HG03025 (cell line): ENCODE results near the gene COPS7A.

ENCODE experiments used
- ATAC-seq: cut with Tn5 transposase; IDR thresholded peaks from one replicate; pipeline ENCODE4 v1.9.1; 2021; ENCODE audit warnings: mild to moderate bottlenecking, moderate library complexity; ENCODE audit not compliant: unreplicated experiment, low FRiP score

COPS7A gene

GRCh38 chr12:6747216-6747615, 23.4 kb downstream of the COPS7A start:
- ATAC-seq = no peak

GRCh38 chr12:6748761-6749160, 24.9 kb downstream of the COPS7A start:
- ATAC-seq = no peak

GRCh38 chr12:6750506-6750905, 26.7 kb downstream of the COPS7A start:
- ATAC-seq = no peak

GRCh38 chr12:6751767-6752166, 27.9 kb downstream of the COPS7A start:
- no peak for ATAC-seq

GRCh38 chr12:6752167-6752920, 28.5 kb downstream of the COPS7A start:
- no peak for ATAC-seq

- peak; percentile 81 for ATAC-seq
Observed at GRCh38 chr12:6752921-6753771, 29.3 kb downstream of the COPS7A start, which contains the start of gene MLF2. Gene MLF2 (minus strand): TSS chr12:6753141. CDS start chr12:6752334, 807 bp downstream.

GRCh38 chr12:6753772-6754356, 30.0 kb downstream of the COPS7A start:
- no peak for ATAC-seq

GRCh38 chr12:6754411-6754810, 30.6 kb downstream of the COPS7A start:
- ATAC-seq = no peak

- no peak for ATAC-seq
Observed at GRCh38 chr12:6757028-6757690, 33.3 kb downstream of the COPS7A start.

- ATAC-seq = no peak
Observed at GRCh38 chr12:6758506-6759095, 34.8 kb downstream of the COPS7A start.

- no peak for ATAC-seq
Observed at GRCh38 chr12:6759741-6760140, 35.9 kb downstream of the COPS7A start.

GRCh38 chr12:6763380-6763779, 39.5 kb downstream of the COPS7A start:
- no peak for ATAC-seq

- peak; percentile 69 for ATAC-seq
Observed at GRCh38 chr12:6764011-6764828, 40.4 kb downstream of the COPS7A start.

GRCh38 chr12:6765048-6765633, 41.3 kb downstream of the COPS7A start:
- no peak for ATAC-seq

- ATAC-seq = peak; percentile 25
Observed at GRCh38 chr12:6765634-6766581, 42.1 kb downstream of the COPS7A start, which contains the start of gene PTMS. Gene PTMS (plus strand): TSS chr12:6766363. CDS start chr12:6766706, 343 bp downstream.

- peak; percentile 32 for ATAC-seq
Observed at GRCh38 chr12:6766651-6767349, 43.0 kb downstream of the COPS7A start.
